ENCODE data around the gene RGS13.
A peak's percentile ranks its signal among the peaks of the same experiment; 100 is the strongest.

DNA sequence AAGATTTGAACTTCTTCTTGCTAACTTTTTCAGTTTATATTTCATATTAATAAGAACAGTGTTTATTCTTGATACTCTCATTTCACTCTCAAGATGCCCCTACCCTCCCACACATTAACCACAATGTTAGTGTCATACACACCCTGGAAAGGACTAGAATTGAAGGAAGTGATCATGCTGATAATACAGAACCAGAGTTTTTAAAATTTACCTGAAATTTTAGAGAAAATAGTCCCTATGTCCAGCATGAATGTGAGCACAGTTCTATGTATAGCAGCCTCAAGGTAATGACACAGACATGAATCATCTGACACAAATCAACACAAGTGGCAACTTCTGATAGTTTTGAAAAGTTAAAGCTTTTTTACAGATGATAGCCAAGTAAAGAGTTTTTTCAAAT, 34.4 kb upstream of the RGS13 start:
- TF ChIP-seq SMC3 (IDR thresholded peaks at IDR 0.05; ENCODE audit: borderline replicate concordance, low read length) (no peak), NFYB (IDR thresholded peaks at IDR 0.05; ENCODE audit: insufficient read depth, low read depth, low read length) (no peak), SIX5 (IDR thresholded peaks at IDR 0.05; ENCODE audit: low read depth, low read length, severe bottlenecking) (no peak), MEF2A (IDR thresholded peaks at IDR 0.05; ENCODE audit: insufficient read depth, low read depth, low read length) (0 out of 2 replicates have a peak, but pooled peaks have one; percentile 24), ZNF274 (IDR thresholded peaks at IDR 0.05; ENCODE audit: insufficient read depth, insufficient read length) (no peak), POLR2AphosphoS2 (IDR thresholded peaks at IDR 0.05; ENCODE audit: low read depth, low read length) (no peak), EP300 (IDR thresholded peaks at IDR 0.05; ENCODE audit: borderline replicate concordance in 1 of 2, control insufficient read depth in 1 of 2, low read depth in 2 of 2, low read length in 2 of 2) (no peak; a peak in 1 of 4 replicates), POLR2A (IDR thresholded peaks at IDR 0.05; ENCODE audit: low read depth, low read length) (no peak)
- TF ChIP-seq, protein P1, sequence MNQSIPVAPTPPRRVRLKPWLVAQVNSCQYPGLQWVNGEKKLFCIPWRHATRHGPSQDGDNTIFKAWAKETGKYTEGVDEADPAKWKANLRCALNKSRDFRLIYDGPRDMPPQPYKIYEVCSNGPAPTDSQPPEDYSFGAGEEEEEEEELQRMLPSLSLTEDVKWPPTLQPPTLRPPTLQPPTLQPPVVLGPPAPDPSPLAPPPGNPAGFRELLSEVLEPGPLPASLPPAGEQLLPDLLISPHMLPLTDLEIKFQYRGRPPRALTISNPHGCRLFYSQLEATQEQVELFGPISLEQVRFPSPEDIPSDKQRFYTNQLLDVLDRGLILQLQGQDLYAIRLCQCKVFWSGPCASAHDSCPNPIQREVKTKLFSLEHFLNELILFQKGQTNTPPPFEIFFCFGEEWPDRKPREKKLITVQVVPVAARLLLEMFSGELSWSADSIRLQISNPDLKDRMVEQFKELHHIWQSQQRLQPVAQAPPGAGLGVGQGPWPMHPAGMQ (IDR thresholded peaks at IDR 0.05; ENCODE audit: borderline replicate concordance) = no peak
- TF ChIP-seq, protein P2, sequence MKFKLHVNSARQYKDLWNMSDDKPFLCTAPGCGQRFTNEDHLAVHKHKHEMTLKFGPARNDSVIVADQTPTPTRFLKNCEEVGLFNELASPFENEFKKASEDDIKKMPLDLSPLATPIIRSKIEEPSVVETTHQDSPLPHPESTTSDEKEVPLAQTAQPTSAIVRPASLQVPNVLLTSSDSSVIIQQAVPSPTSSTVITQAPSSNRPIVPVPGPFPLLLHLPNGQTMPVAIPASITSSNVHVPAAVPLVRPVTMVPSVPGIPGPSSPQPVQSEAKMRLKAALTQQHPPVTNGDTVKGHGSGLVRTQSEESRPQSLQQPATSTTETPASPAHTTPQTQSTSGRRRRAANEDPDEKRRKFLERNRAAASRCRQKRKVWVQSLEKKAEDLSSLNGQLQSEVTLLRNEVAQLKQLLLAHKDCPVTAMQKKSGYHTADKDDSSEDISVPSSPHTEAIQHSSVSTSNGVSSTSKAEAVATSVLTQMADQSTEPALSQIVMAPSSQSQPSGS (IDR thresholded peaks at IDR 0.05; ENCODE audit: low read length) = no peak
- TF ChIP-seq, protein P3, sequence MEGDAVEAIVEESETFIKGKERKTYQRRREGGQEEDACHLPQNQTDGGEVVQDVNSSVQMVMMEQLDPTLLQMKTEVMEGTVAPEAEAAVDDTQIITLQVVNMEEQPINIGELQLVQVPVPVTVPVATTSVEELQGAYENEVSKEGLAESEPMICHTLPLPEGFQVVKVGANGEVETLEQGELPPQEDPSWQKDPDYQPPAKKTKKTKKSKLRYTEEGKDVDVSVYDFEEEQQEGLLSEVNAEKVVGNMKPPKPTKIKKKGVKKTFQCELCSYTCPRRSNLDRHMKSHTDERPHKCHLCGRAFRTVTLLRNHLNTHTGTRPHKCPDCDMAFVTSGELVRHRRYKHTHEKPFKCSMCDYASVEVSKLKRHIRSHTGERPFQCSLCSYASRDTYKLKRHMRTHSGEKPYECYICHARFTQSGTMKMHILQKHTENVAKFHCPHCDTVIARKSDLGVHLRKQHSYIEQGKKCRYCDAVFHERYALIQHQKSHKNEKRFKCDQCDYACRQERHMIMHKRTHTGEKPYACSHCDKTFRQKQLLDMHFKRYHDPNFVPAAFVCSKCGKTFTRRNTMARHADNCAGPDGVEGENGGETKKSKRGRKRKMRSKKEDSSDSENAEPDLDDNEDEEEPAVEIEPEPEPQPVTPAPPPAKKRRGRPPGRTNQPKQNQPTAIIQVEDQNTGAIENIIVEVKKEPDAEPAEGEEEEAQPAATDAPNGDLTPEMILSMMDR (IDR thresholded peaks at IDR 0.05 in 2 of 3, conservative IDR thresholded peaks at IDR 0.05 in 1 of 3; ENCODE audit: control insufficient read depth in 2 of 3, extremely low read depth in 1 of 3, insufficient read depth in 1 of 3, low read depth in 3 of 3, low read length in 3 of 3) = no peak
- TF ChIP-seq, protein P4, sequence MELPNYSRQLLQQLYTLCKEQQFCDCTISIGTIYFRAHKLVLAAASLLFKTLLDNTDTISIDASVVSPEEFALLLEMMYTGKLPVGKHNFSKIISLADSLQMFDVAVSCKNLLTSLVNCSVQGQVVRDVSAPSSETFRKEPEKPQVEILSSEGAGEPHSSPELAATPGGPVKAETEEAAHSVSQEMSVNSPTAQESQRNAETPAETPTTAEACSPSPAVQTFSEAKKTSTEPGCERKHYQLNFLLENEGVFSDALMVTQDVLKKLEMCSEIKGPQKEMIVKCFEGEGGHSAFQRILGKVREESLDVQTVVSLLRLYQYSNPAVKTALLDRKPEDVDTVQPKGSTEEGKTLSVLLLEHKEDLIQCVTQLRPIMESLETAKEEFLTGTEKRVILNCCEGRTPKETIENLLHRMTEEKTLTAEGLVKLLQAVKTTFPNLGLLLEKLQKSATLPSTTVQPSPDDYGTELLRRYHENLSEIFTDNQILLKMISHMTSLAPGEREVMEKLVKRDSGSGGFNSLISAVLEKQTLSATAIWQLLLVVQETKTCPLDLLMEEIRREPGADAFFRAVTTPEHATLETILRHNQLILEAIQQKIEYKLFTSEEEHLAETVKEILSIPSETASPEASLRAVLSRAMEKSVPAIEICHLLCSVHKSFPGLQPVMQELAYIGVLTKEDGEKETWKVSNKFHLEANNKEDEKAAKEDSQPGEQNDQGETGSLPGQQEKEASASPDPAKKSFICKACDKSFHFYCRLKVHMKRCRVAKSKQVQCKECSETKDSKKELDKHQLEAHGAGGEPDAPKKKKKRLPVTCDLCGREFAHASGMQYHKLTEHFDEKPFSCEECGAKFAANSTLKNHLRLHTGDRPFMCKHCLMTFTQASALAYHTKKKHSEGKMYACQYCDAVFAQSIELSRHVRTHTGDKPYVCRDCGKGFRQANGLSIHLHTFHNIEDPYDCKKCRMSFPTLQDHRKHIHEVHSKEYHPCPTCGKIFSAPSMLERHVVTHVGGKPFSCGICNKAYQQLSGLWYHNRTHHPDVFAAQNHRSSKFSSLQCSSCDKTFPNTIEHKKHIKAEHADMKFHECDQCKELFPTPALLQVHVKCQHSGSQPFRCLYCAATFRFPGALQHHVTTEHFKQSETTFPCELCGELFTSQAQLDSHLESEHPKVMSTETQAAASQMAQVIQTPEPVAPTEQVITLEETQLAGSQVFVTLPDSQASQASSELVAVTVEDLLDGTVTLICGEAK (IDR thresholded peaks at IDR 0.05; ENCODE audit: borderline replicate concordance) = no peak
